B cell (primary cell): ENCODE data around the gene CCDC134. TPM values are rescaled to one million over a fixed set of nuclear protein-coding genes. Genes with fewer than 3 reads are reported as not detected.
A peak's percentile ranks its signal among the peaks of the same experiment; 100 is the strongest.

Experiments
- ATAC-seq: fragments of 200-7000 bp; cut with Tn5 transposase; one replicate; pipeline ENCODE4 v1.10.0; 2021; ENCODE audit warnings: low read depth, mild to moderate bottlenecking, moderate number of reproducible peaks, moderate library complexity
- CTCF ChIA-PET: fragments of 350-600 bp; sonication (Branson Sonifier 250); formaldehyde crosslinking; loops from one replicate; lab custom pipeline; 2021; ENCODE audit warnings: antibody characterized with exemption, inconsistent platforms; lab: Charles Lee
- POLR2A ChIA-PET: fragments of 350-600 bp; sonication (Branson Sonifier 250); formaldehyde crosslinking; loops from one replicate; lab custom pipeline; 2021; ENCODE audit warnings: antibody characterized with exemption; lab: Charles Lee
- DNase-seq: peaks from one replicate; pipeline ENCODE4 v3.0.0; 2013
- H2AFZ ChIP-seq: 2 replicates; pipeline ENCODE4 v1.6.1; 2012; ENCODE audit warnings: mild to moderate bottlenecking, low read depth, low read length; ENCODE audit not compliant: insufficient read depth, poor library complexity, severe bottlenecking
- H3K27ac ChIP-seq, 2 donors: 1 replicate in 1 of 2; 2 replicates in 1 of 2; pipeline ENCODE4 v1.5.1; 2012 to 2013; ENCODE audit warnings: low read length in 2 of 2, mild to moderate bottlenecking in 2 of 2, moderate library complexity in 1 of 2
- H3K27me3 ChIP-seq, 4 experiments: fragments of 200-600 bp in 1 of 4; sonication (generic) in 1 of 4; replicated peaks in 1 of 4; 1 replicate in 2 of 4; 2 replicates in 2 of 4; pipeline versions ENCODE4 v1.6.1 to v1.7.0; 2013 to 2016; ENCODE audit warnings: low read length in 3 of 4, mild to moderate bottlenecking in 2 of 4, mixed read lengths in 1 of 4, moderate library complexity in 1 of 4; ENCODE audit not compliant: insufficient read depth in 4 of 4, control insufficient read depth in 3 of 4; ENCODE audit errors: control extremely low read depth in 1 of 4
- H3K36me3 ChIP-seq, 2 experiments: replicated peaks in 1 of 2; 1 replicate in 1 of 2; 2 replicates in 1 of 2; pipeline versions ENCODE4 v1.6.1 to v1.7.1; 2013; ENCODE audit warnings: low read length in 1 of 2; ENCODE audit not compliant: insufficient read depth in 2 of 2, control insufficient read depth in 1 of 2; ENCODE audit errors: control extremely low read depth in 1 of 2, extremely low read depth in 1 of 2
- H3K4me1 ChIP-seq, 2 donors: fragments of 200-600 bp in 1 of 2; sonication (generic) in 1 of 2; 1 replicate in 1 of 2; 2 replicates in 1 of 2; pipeline versions ENCODE4 v1.5.1 to v1.6.1; 2013 to 2017; ENCODE audit warnings: low read length in 2 of 2; ENCODE audit not compliant: control insufficient read depth in 2 of 2, insufficient read depth in 2 of 2
- H3K4me2 ChIP-seq: replicated peaks from 2 replicates; pipeline ENCODE3; 2012; ENCODE audit warnings: mild to moderate bottlenecking, low read depth, low read length; ENCODE audit not compliant: poor library complexity, severe bottlenecking
- H3K4me3 ChIP-seq, 5 experiments: fragments of 200-600 bp in 1 of 5; sonication (generic) in 1 of 5; 1 replicate in 3 of 5; 2 replicates in 2 of 5; pipeline versions ENCODE4 v1.5.1 to v1.7.0; 2011 to 2016; ENCODE audit warnings: low read length in 4 of 5, mild to moderate bottlenecking in 4 of 5, low read depth in 2 of 5, control low read depth in 1 of 5, moderate library complexity in 1 of 5; ENCODE audit not compliant: insufficient read depth in 1 of 5; ENCODE audit errors: control extremely low read depth in 1 of 5, extremely low read depth in 1 of 5
- H3K79me2 ChIP-seq: fragments of 200-600 bp; sonication (generic); one replicate; pipeline ENCODE4 v1.6.0; 2016; ENCODE audit warnings: low read length; ENCODE audit not compliant: control insufficient read depth, insufficient read depth
- H3K9ac ChIP-seq: fragments of 200-600 bp; sonication (generic); 2 replicates; pipeline ENCODE4 v1.6.1; 2017; ENCODE audit warnings: mild to moderate bottlenecking, low read length, moderate library complexity
- H3K9me3 ChIP-seq, 3 donors: one replicate each; pipeline versions ENCODE4 v1.6.1 to v1.7.1; 2013; ENCODE audit warnings: low read length in 2 of 3; ENCODE audit not compliant: control insufficient read depth in 2 of 3, insufficient read depth in 1 of 3; ENCODE audit errors: control extremely low read depth in 1 of 3
- H4K20me1 ChIP-seq: 2 replicates; pipeline ENCODE4 v1.6.0; 2012; ENCODE audit warnings: mild to moderate bottlenecking, low read length; ENCODE audit not compliant: insufficient read depth, control insufficient read depth, poor library complexity, severe bottlenecking
- H3K27ac Mint-ChIP-seq: one replicate; pipeline ENCODE4 v1.8.0; 2021; ENCODE audit warnings: mixed read lengths
- H3K27me3 Mint-ChIP-seq: one replicate; pipeline ENCODE4 v1.8.0; 2021; ENCODE audit warnings: mixed read lengths
- H3K4me1 Mint-ChIP-seq: one replicate; pipeline ENCODE4 v1.8.0; 2021; ENCODE audit warnings: mixed read lengths
- H3K4me3 Mint-ChIP-seq: one replicate; pipeline ENCODE4 v1.8.0; 2021; ENCODE audit warnings: mixed read lengths
- H3K9me3 Mint-ChIP-seq: one replicate; pipeline ENCODE4 v1.8.0; 2022; ENCODE audit warnings: mixed read lengths; ENCODE audit not compliant: insufficient read depth
- CTCF ChIP-seq: fragments of 200-600 bp; IDR thresholded peaks from one replicate; pipeline ENCODE4 v1.8.0; 2022; ENCODE audit warnings: antibody characterized with exemption, mild to moderate bottlenecking
- EZH2 ChIP-seq: IDR thresholded peaks from 2 replicates; pipeline ENCODE4 v1.6.1; 2012; ENCODE audit warnings: borderline replicate concordance, low read depth, mild to moderate bottlenecking, moderate library complexity, low read length; ENCODE audit not compliant: insufficient read depth, poor library complexity, severe bottlenecking
- WGBS: methylation state at CpG from one replicate; pipeline ENCODE4 v1.1.5; 2013; ENCODE audit warnings: missing lambda C conversion rate; ENCODE audit not compliant: insufficient coverage; 5-methylcytosine and 5-hydroxymethylcytosine counted together
- intact Hi-C: fragments of 100-400 bp; cut with micrococcal nuclease; formaldehyde crosslinking; loops from one replicate; pipeline ENCODE4 v1.10.0; 2022
- polyA plus RNA-seq: library from polyadenylated mRNA; depleted of rRNA; stranded (reverse); fragments of >200 nt; gene quantifications from 2 replicates; pipeline ENCODE4 v1.2.3, GENCODE V29; 2012
- total RNA-seq, 2 donors: library from RNA; stranded (reverse); fragments of 120-200 nt in 1 of 2; gene quantifications; 1 replicate in 1 of 2; 2 replicates in 1 of 2; pipeline versions ENCODE4 v1.2.3 to v1.2.4, GENCODE V29; 2013 to 2022

The CCDC134 gene
- total and polyA plus RNA-seq, 2 donors (not counting 1 experiment from before 2014, with no cell fraction given), result 4.4 to 18.1 TPM

- 83% methylated on average over 7 of the region's 7 CpGs for WGBS
Observed at GRCh38 chr22:41825376-41825775, 24.9 kb downstream of the CCDC134 start.

More at GRCh38 chr22:41825376-41825775, 24.9 kb downstream of the CCDC134 start:
- Histone ChIP-seq H3K9ac (no peak overlapping the region), H3K27me3 (no peaks in the 10 kb centered on the region), H3K4me3 (no peak overlapping the region), H2AFZ (no peak overlapping the region), H3K9me3 (no peaks in the 10 kb centered on the region), H3K4me1 (peaks cover 0 to 5% of the 10 kb centered on the region in 2 donors), H3K27ac (no peak overlapping the region), H3K79me2 (peaks cover 14% of the 10 kb centered on the region), H3K36me3 (peaks cover 0 to 18% of the 10 kb centered on the region in 2 experiments), H3K4me2 (no peak overlapping the region), H4K20me1 (no peaks in the 10 kb centered on the region)
- Mint-ChIP-seq H3K4me3 (no peak overlapping the region), H3K4me1 (peaks cover 16% of the 10 kb centered on the region), H3K27ac (peak overlapping the region; percentile 28), H3K27me3 (no peaks in the 10 kb centered on the region), H3K9me3 (no peaks in the 10 kb centered on the region)
- no peak for DNase-seq
- POLR2A ChIA-PET, result no interaction called here
- intact Hi-C loops, result no loop called here
- TF ChIP-seq EZH2 (no peak), CTCF (no peak)
- ATAC-seq, result no peak
- CTCF ChIA-PET, result interaction anchor here (0.7 to 3.9 kb wide), 6 partner anchors 8 to 133 kb away, joined by 3 to 27 read pairs (median 7); partner anchors contain the start of genes MEI1 and SREBF2
